Measurements from ENCODE around the gene SEZ6L2. TPM values are rescaled to one million over a fixed set of nuclear protein-coding genes. Genes with fewer than 3 reads are reported as not detected.
A peak's percentile ranks its signal among the peaks of the same experiment; 100 is the strongest.

The SEZ6L2 gene
- total RNA-seq, 1 experiment from 2014 or later, result 44.7 TPM

GRCh38 chr16:29943846-29944799 is 44.8 kb upstream of the SEZ6L2 start:
- Histone ChIP-seq H3K27me3 (ENCODE audit: insufficient read depth, low read length) (no peaks in the 10 kb centered on the region), H3K9me3 (ENCODE audit: control insufficient read depth, low read depth, low read length) (no peaks in the 10 kb centered on the region), H2BK120ac (ENCODE audit: low read depth, low read length, poor library complexity, severe bottlenecking) (no peak overlapping the region), H3K23ac (ENCODE audit: insufficient read length, low read depth, low read length) (no peak overlapping the region), H3K4me2 (ENCODE audit: insufficient read depth, insufficient read length, low read length) (no peak overlapping the region), H2BK20ac (ENCODE audit: low read depth, low read length, poor library complexity, severe bottlenecking) (no peak overlapping the region), H3K9ac (ENCODE audit: extremely low read depth, insufficient read length, low read length) (no peak overlapping the region), H2AK5ac (ENCODE audit: insufficient read length, low read length) (no peak overlapping the region), H3T11ph (ENCODE audit: low read length) (no peak overlapping the region), H2BK12ac (ENCODE audit: insufficient read length, low read depth, low read length) (no peak overlapping the region), H3K56ac (ENCODE audit: insufficient read length, low read depth, low read length) (no peak overlapping the region), H4K5ac (ENCODE audit: insufficient read length, low read depth, low read length) (no peak overlapping the region), H3K79me2 (ENCODE audit: insufficient read depth, low read length) (no peaks in the 10 kb centered on the region), H3K4ac (ENCODE audit: low read depth, low read length) (no peak overlapping the region), H3K18ac (ENCODE audit: insufficient read length, low read depth, low read length) (peak overlapping the region; percentile 19), H4K20me1 (ENCODE audit: control insufficient read depth, insufficient read depth, insufficient read length) (no peaks in the 10 kb centered on the region), H3K14ac (ENCODE audit: insufficient read depth, low read length) (no peak overlapping the region), H4K8ac (replicated peaks; ENCODE audit: insufficient read length, low read depth, low read length) (no peak overlapping the region), H2BK5ac (ENCODE audit: insufficient read length, low read length) (no peak overlapping the region), H4K91ac (ENCODE audit: insufficient read length, low read depth, low read length) (no peak overlapping the region), H3K27ac (ENCODE audit: insufficient read length, low read depth, low read length) (no peak overlapping the region), H3K23me2 (ENCODE audit: insufficient read length, low read depth, low read length, poor library complexity, severe bottlenecking) (no peaks in the 10 kb centered on the region), H2AFZ (ENCODE audit: low read length) (no peak overlapping the region), H3K79me1 (ENCODE audit: insufficient read depth, low read depth, low read length, poor library complexity, severe bottlenecking) (no peaks in the 10 kb centered on the region), H2BK15ac (ENCODE audit: low read depth, low read length) (no peak overlapping the region), H3K4me1 (ENCODE audit: insufficient read depth, low read length) (no peaks in the 10 kb centered on the region)
- DNase-seq, result peak; percentile 80
- Mint-ChIP-seq H3K27me3 (ENCODE audit: low read depth) (peaks cover 10% of the 10 kb centered on the region), H3K27ac (peak overlapping the region in 2 of 3 experiments; percentile 4 to 89; a peak in 4 of 7 replicates), H3K4me3 (peak overlapping the region in 1 of 2 experiments; percentile 25; a peak in 2 of 5 replicates), H3K4me1 (peaks cover 8 to 10% of the 10 kb centered on the region in 2 experiments), H3K9me3 (peaks cover 0 to 4% of the 10 kb centered on the region in 2 experiments; a peak in 1 of 5 replicates), H3K36me3 (ENCODE audit: insufficient read depth in 1 of 3, low read depth in 3 of 3) (no peaks in the 10 kb centered on the region; a peak in 1 of 7 replicates)
- TF ChIP-seq, protein P1, sequence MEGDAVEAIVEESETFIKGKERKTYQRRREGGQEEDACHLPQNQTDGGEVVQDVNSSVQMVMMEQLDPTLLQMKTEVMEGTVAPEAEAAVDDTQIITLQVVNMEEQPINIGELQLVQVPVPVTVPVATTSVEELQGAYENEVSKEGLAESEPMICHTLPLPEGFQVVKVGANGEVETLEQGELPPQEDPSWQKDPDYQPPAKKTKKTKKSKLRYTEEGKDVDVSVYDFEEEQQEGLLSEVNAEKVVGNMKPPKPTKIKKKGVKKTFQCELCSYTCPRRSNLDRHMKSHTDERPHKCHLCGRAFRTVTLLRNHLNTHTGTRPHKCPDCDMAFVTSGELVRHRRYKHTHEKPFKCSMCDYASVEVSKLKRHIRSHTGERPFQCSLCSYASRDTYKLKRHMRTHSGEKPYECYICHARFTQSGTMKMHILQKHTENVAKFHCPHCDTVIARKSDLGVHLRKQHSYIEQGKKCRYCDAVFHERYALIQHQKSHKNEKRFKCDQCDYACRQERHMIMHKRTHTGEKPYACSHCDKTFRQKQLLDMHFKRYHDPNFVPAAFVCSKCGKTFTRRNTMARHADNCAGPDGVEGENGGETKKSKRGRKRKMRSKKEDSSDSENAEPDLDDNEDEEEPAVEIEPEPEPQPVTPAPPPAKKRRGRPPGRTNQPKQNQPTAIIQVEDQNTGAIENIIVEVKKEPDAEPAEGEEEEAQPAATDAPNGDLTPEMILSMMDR (conservative IDR thresholded peaks at IDR 0.05), result peak; percentile 56
- WGBS (ENCODE audit: extremely low coverage, insufficient read length, low lambda C conversion rate), result no CpG with 5 or more reads among the region's 11 CpGs

Data from H9 (cell line).